ENCODE data around the gene CEP164. TPM values are rescaled to one million over a fixed set of nuclear protein-coding genes. Genes with fewer than 3 reads are reported as not detected.

Gene CEP164
- total RNA-seq, 4 donors from 2014 or later, result 22.8 to 56.7 (median 29.7) TPM

- no peak for TF ChIP-seq EP300 (IDR thresholded peaks at IDR 0.05)
- no peak for TF ChIP-seq CTCF (IDR thresholded peaks at IDR 0.05)
- no peak for TF ChIP-seq POLR2AphosphoS5 (IDR thresholded peaks at IDR 0.05)
- no peak for TF ChIP-seq POLR2A (IDR thresholded peaks at IDR 0.05)
- no peak for DNase-seq (ENCODE audit: low spot score in 2 of 2)
- Histone ChIP-seq H3K36me3 (no peaks in the 10 kb centered on the region), H3K27me3 (peaks cover 10% of the 10 kb centered on the region), H3K4me1 (no peaks in the 10 kb centered on the region), H3K4me3 (no peak overlapping the region), H3K27ac (no peak overlapping the region), H3K9me3 (no peaks in the 10 kb centered on the region)
- WGBS, result 78% methylated on average over 23 of the region's 23 CpGs
Measured at GRCh38 chr11:117437041-117437790, 109.6 kb downstream of the CEP164 start.

- WGBS, result 86% methylated on average over 14 of the region's 14 CpGs
- H3K9me3 ChIP-seq, result no peaks in the 10 kb centered on the region
- TF ChIP-seq CTCF (IDR thresholded peaks at IDR 0.05), result no peak
- TF ChIP-seq POLR2AphosphoS5 (IDR thresholded peaks at IDR 0.05), result no peak
- no peak for TF ChIP-seq POLR2A (IDR thresholded peaks at IDR 0.05)
- TF ChIP-seq EP300 (IDR thresholded peaks at IDR 0.05), result no peak
- no peaks in the 10 kb centered on the region for H3K4me1 ChIP-seq
- no peaks in the 10 kb centered on the region for H3K36me3 ChIP-seq
- peaks cover 14% of the 10 kb centered on the region for H3K27me3 ChIP-seq
- DNase-seq (ENCODE audit: low spot score in 2 of 2), result no peak
- H3K4me3 ChIP-seq, result no peak overlapping the region
- H3K27ac ChIP-seq, result no peak overlapping the region
Measured at GRCh38 chr11:117437791-117438130, 110.1 kb downstream of the CEP164 start.

- no peaks in the 10 kb centered on the region for H3K9me3 ChIP-seq
Measured at GRCh38 chr11:117438371-117439000, 110.8 kb downstream of the CEP164 start.

GRCh38 chr11:117439256-117439655, 111.6 kb downstream of the CEP164 start:
- no peaks in the 10 kb centered on the region for H3K9me3 ChIP-seq
- WGBS, result 76% methylated on average over 10 of the region's 13 CpGs
- peaks cover 29% of the 10 kb centered on the region for H3K27me3 ChIP-seq
- H3K4me3 ChIP-seq, result no peak overlapping the region
- no peak for DNase-seq (ENCODE audit: low spot score in 2 of 2)
- H3K4me1 ChIP-seq, result peaks cover under 1% of the 10 kb centered on the region
- TF ChIP-seq CTCF (IDR thresholded peaks at IDR 0.05) (no peak), EP300 (IDR thresholded peaks at IDR 0.05) (no peak)
- H3K27ac ChIP-seq, result no peak overlapping the region
- no peaks in the 10 kb centered on the region for H3K36me3 ChIP-seq

More at GRCh38 chr11:117438371-117439000, 110.8 kb downstream of the CEP164 start:
- 77% methylated on average over 9 of the region's 17 CpGs for WGBS
- DNase-seq (ENCODE audit: low spot score in 2 of 2), result no peak
- Histone ChIP-seq H3K27ac (no peak overlapping the region), H3K27me3 (peaks cover 21% of the 10 kb centered on the region), H3K36me3 (no peaks in the 10 kb centered on the region), H3K4me3 (no peak overlapping the region), H3K4me1 (no peaks in the 10 kb centered on the region)
- TF ChIP-seq EP300 (IDR thresholded peaks at IDR 0.05) (no peak), POLR2AphosphoS5 (IDR thresholded peaks at IDR 0.05) (no peak), POLR2A (IDR thresholded peaks at IDR 0.05) (no peak), CTCF (IDR thresholded peaks at IDR 0.05) (no peak)

GRCh38 chr11:117440258-117440657, 112.6 kb downstream of the CEP164 start:
- no peak for TF ChIP-seq CTCF (IDR thresholded peaks at IDR 0.05)
- no peak for TF ChIP-seq POLR2AphosphoS5 (IDR thresholded peaks at IDR 0.05)
- TF ChIP-seq POLR2A (IDR thresholded peaks at IDR 0.05), result no peak
- no peak for TF ChIP-seq EP300 (IDR thresholded peaks at IDR 0.05)
- Histone ChIP-seq H3K4me3 (no peak overlapping the region), H3K4me1 (peaks cover 8% of the 10 kb centered on the region), H3K9me3 (no peaks in the 10 kb centered on the region), H3K36me3 (no peaks in the 10 kb centered on the region), H3K27ac (no peak overlapping the region), H3K27me3 (peaks cover 38% of the 10 kb centered on the region)
- 84% methylated on average over 8 of the region's 8 CpGs for WGBS
- DNase-seq (ENCODE audit: low spot score in 2 of 2), result no peak
